LNCaP clone FGC (cell line): ENCODE measurements around the gene ZNF497.
"Not testable (repeated sequence)": the region's sequence is repeated elsewhere in the genome, so short reads cannot be mapped to it uniquely, and the experiment has no call there.

Experiments
- DNase-seq: peaks from one replicate; pipeline ENCODE4 v3.0.0-alpha.2; 2011; ENCODE audit warnings: low read depth
- H3K4me3 ChIP-seq: 2 replicates; pipeline ENCODE4 v1.5.1; 2011; ENCODE audit warnings: mild to moderate bottlenecking, low read depth, low read length, control low read depth
- CTCF ChIP-seq: IDR thresholded peaks from 2 replicates; pipeline ENCODE4 v1.5.1; 2012; ENCODE audit warnings: mild to moderate bottlenecking; ENCODE audit not compliant: control insufficient read depth, insufficient read depth; ENCODE audit errors: extremely low read depth

The ZNF497 gene

GRCh38 chr19:58362272-58362994 lies at the start of gene ZNF497:
ZNF497 (minus strand) TSS chr19:58362751; CDS start chr19:58357635, 5,116 bp downstream.
- TF ChIP-seq CTCF = no peak
- peak within 1 kb of the TSS; percentile 71 for H3K4me3 ChIP-seq
- peak; percentile 86 for DNase-seq

- H3K4me3 ChIP-seq = peak overlapping the region; percentile 78
- TF ChIP-seq CTCF = no peak
- no peak for DNase-seq
Observed at GRCh38 chr19:58409010-58409790, 46.6 kb upstream of the ZNF497 start.

- no peak for TF ChIP-seq CTCF
- DNase-seq = peak; percentile 63
Observed at GRCh38 chr19:58408152-58409009, 45.8 kb upstream of the ZNF497 start, which contains the start of gene ZNF584. ZNF584 (plus strand) TSS chr19:58408649; CDS start chr19:58409148, 499 bp downstream.

GRCh38 chr19:58407658-58408151 lies 45.2 kb upstream of the ZNF497 start:
- peak overlapping the region; percentile 78 for H3K4me3 ChIP-seq
- TF ChIP-seq CTCF = no peak
- no peak for DNase-seq

More at GRCh38 chr19:58408152-58409009, 45.8 kb upstream of the ZNF497 start, which contains the start of gene ZNF584:
- H3K4me3 ChIP-seq = peak within 1 kb of the TSS; percentile 78

GRCh38 chr19:58406818-58407657 lies 44.5 kb upstream of the ZNF497 start:
- TF ChIP-seq CTCF = no peak
- no peak for DNase-seq

GRCh38 chr19:58403920-58404478 lies 41.4 kb upstream of the ZNF497 start:
- not testable (repeated sequence) for H3K4me3 ChIP-seq, DNase-seq

More at GRCh38 chr19:58406818-58407657, 44.5 kb upstream of the ZNF497 start:
- H3K4me3 ChIP-seq = peak overlapping the region; percentile 78
